ENCODE measurements around the gene CEPT1.
"Not testable (repeated sequence)": the region's sequence is repeated elsewhere in the genome, so short reads cannot be mapped to it uniquely, and the experiment has no call there.

Gene CEPT1

GRCh38 chr1:111139956-111140679 is at the start of gene CEPT1, which contains the start of gene DRAM2:
TSS of gene CEPT1 (plus strand) at chr1:111140223. CDS start at chr1:111147715, 7,492 bp downstream.
TSS of gene DRAM2 (minus strand) at chr1:111140093. CDS start at chr1:111131554, 8,539 bp downstream.
- Histone ChIP-seq H3K4me1 (ENCODE audit: insufficient read depth, insufficient read length) (no peaks in the 10 kb centered on the region), H3K36me3 (ENCODE audit: insufficient read depth, insufficient read length, low read length) (peaks cover 24% of the 10 kb centered on the region), H3K27me3 (ENCODE audit: insufficient read depth, insufficient read length) (no peaks in the 10 kb centered on the region), H3K4me3 (ENCODE audit: insufficient read length, low read depth) (peak within 1 kb of the TSS; percentile 96), H3K9me3 (ENCODE audit: insufficient read depth, low read length) (no peaks in the 10 kb centered on the region), H3K9ac (ENCODE audit: insufficient read length, low read depth) (peak within 1 kb of the TSS; percentile 98)
- TF ChIP-seq ZNF274 (IDR thresholded peaks at IDR 0.05; ENCODE audit: low read depth, low read length) (no peak), YY1 (IDR thresholded peaks at IDR 0.05; ENCODE audit: insufficient read depth, insufficient read length) (no peak), SUZ12 (IDR thresholded peaks at IDR 0.05; ENCODE audit: extremely low read depth, insufficient read depth, insufficient read length) (no peak)
- DNase-seq (ENCODE audit: low read depth, low spot score), result peak; percentile 95

GRCh38 chr1:111095421-111095820 is 44.6 kb upstream of the CEPT1 start:
- DNase-seq (ENCODE audit: low read depth, low spot score); H3K27me3 ChIP-seq (ENCODE audit: insufficient read depth, insufficient read length): not testable (repeated sequence)
- peaks cover 44% of the 10 kb centered on the region for H3K9me3 ChIP-seq (ENCODE audit: insufficient read depth, low read length)

GRCh38 chr1:111097356-111098099 is 42.5 kb upstream of the CEPT1 start:
- Histone ChIP-seq H3K36me3 (ENCODE audit: insufficient read depth, insufficient read length, low read length) (no peaks in the 10 kb centered on the region), H3K4me1 (ENCODE audit: insufficient read depth, insufficient read length) (peaks cover 14% of the 10 kb centered on the region), H3K9me3 (ENCODE audit: insufficient read depth, low read length) (peaks cover 65% of the 10 kb centered on the region), H3K9ac (ENCODE audit: insufficient read length, low read depth) (no peak overlapping the region), H3K27me3 (ENCODE audit: insufficient read depth, insufficient read length) (no peaks in the 10 kb centered on the region), H3K4me3 (ENCODE audit: insufficient read length, low read depth) (no peak overlapping the region)
- DNase-seq (ENCODE audit: low read depth, low spot score), result peak; percentile 69
- TF ChIP-seq YY1 (IDR thresholded peaks at IDR 0.05; ENCODE audit: insufficient read depth, insufficient read length), result no peak
- TF ChIP-seq ZNF274 (IDR thresholded peaks at IDR 0.05; ENCODE audit: low read depth, low read length), result no peak
- no peak for TF ChIP-seq SUZ12 (IDR thresholded peaks at IDR 0.05; ENCODE audit: extremely low read depth, insufficient read depth, insufficient read length)

More at GRCh38 chr1:111095421-111095820, 44.6 kb upstream of the CEPT1 start:
- not testable (repeated sequence) for H3K4me3 ChIP-seq (ENCODE audit: insufficient read length, low read depth); H3K4me1 ChIP-seq (ENCODE audit: insufficient read depth, insufficient read length); H3K9ac ChIP-seq (ENCODE audit: insufficient read length, low read depth); H3K36me3 ChIP-seq (ENCODE audit: insufficient read depth, insufficient read length, low read length)

GRCh38 chr1:111099289-111099688 is 40.7 kb upstream of the CEPT1 start:
- DNase-seq (ENCODE audit: low read depth, low spot score), result no peak
- no peaks in the 10 kb centered on the region for H3K27me3 ChIP-seq (ENCODE audit: insufficient read depth, insufficient read length)
- no peaks in the 10 kb centered on the region for H3K36me3 ChIP-seq (ENCODE audit: insufficient read depth, insufficient read length, low read length)
- no peak overlapping the region for H3K4me3 ChIP-seq (ENCODE audit: insufficient read length, low read depth)
- no peak overlapping the region for H3K9ac ChIP-seq (ENCODE audit: insufficient read length, low read depth)
- H3K9me3 ChIP-seq (ENCODE audit: insufficient read depth, low read length), result peaks cover 66% of the 10 kb centered on the region
- peaks cover 14% of the 10 kb centered on the region for H3K4me1 ChIP-seq (ENCODE audit: insufficient read depth, insufficient read length)
- TF ChIP-seq YY1 (IDR thresholded peaks at IDR 0.05; ENCODE audit: insufficient read depth, insufficient read length), result no peak
- no peak for TF ChIP-seq SUZ12 (IDR thresholded peaks at IDR 0.05; ENCODE audit: extremely low read depth, insufficient read depth, insufficient read length)
- no peak for TF ChIP-seq ZNF274 (IDR thresholded peaks at IDR 0.05; ENCODE audit: low read depth, low read length)

- no peak for TF ChIP-seq YY1 (IDR thresholded peaks at IDR 0.05; ENCODE audit: insufficient read depth, insufficient read length)
- TF ChIP-seq SUZ12 (IDR thresholded peaks at IDR 0.05; ENCODE audit: extremely low read depth, insufficient read depth, insufficient read length), result no peak
- Histone ChIP-seq H3K27me3 (ENCODE audit: insufficient read depth, insufficient read length) (no peaks in the 10 kb centered on the region), H3K9me3 (ENCODE audit: insufficient read depth, low read length) (peaks cover 53% of the 10 kb centered on the region), H3K36me3 (ENCODE audit: insufficient read depth, insufficient read length, low read length) (no peaks in the 10 kb centered on the region), H3K4me1 (ENCODE audit: insufficient read depth, insufficient read length) (peaks cover 6% of the 10 kb centered on the region), H3K4me3 (ENCODE audit: insufficient read length, low read depth) (no peak overlapping the region), H3K9ac (ENCODE audit: insufficient read length, low read depth) (no peak overlapping the region)
- no peak for DNase-seq (ENCODE audit: low read depth, low spot score)
These were observed 38.0 kb upstream of the CEPT1 start for GRCh38 chr1:111101854-111102642.

- H3K9ac ChIP-seq (ENCODE audit: insufficient read length, low read depth), result no peak overlapping the region
- no peak for DNase-seq (ENCODE audit: low read depth, low spot score)
- TF ChIP-seq SUZ12 (IDR thresholded peaks at IDR 0.05; ENCODE audit: extremely low read depth, insufficient read depth, insufficient read length) (no peak), YY1 (IDR thresholded peaks at IDR 0.05; ENCODE audit: insufficient read depth, insufficient read length) (no peak), ZNF274 (IDR thresholded peaks at IDR 0.05; ENCODE audit: low read depth, low read length) (no peak)
- no peaks in the 10 kb centered on the region for H3K27me3 ChIP-seq (ENCODE audit: insufficient read depth, insufficient read length)
- no peaks in the 10 kb centered on the region for H3K36me3 ChIP-seq (ENCODE audit: insufficient read depth, insufficient read length, low read length)
- H3K4me1 ChIP-seq (ENCODE audit: insufficient read depth, insufficient read length), result peaks cover 4% of the 10 kb centered on the region
- no peak overlapping the region for H3K4me3 ChIP-seq (ENCODE audit: insufficient read length, low read depth)
- peaks cover 42% of the 10 kb centered on the region for H3K9me3 ChIP-seq (ENCODE audit: insufficient read depth, low read length)
These were observed 35.0 kb upstream of the CEPT1 start for GRCh38 chr1:111104981-111105380.

All from NT2/D1 (cell line).